ENCODE results near the gene IL36B. TPM values are rescaled to one million over a fixed set of nuclear protein-coding genes. Genes with fewer than 3 reads are reported as not detected.

The IL36B gene
- polyA plus RNA-seq, 1 of the 3 experiments (the other 2 are of a cell fraction): not detected

DNA sequence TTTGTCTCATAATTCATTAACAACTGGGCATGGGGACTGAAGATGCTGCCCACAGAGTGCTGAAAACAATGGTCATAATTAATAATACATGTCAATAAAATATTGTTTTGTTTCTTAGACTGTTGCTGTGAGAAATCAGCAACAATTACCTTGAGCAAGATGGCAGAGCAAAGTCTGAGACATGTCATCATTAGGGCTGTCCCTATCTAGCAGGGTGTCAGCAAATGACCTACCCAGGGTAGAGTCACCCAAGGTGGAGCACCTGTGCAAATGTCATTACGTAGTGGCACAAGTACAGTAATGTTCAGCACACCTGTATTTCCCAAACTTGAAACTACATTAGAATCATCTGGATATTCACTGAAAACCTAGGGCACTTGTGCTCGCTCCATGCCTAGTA, 58.0 kb downstream of the IL36B start (continued):
- TF ChIP-seq, protein P1, sequence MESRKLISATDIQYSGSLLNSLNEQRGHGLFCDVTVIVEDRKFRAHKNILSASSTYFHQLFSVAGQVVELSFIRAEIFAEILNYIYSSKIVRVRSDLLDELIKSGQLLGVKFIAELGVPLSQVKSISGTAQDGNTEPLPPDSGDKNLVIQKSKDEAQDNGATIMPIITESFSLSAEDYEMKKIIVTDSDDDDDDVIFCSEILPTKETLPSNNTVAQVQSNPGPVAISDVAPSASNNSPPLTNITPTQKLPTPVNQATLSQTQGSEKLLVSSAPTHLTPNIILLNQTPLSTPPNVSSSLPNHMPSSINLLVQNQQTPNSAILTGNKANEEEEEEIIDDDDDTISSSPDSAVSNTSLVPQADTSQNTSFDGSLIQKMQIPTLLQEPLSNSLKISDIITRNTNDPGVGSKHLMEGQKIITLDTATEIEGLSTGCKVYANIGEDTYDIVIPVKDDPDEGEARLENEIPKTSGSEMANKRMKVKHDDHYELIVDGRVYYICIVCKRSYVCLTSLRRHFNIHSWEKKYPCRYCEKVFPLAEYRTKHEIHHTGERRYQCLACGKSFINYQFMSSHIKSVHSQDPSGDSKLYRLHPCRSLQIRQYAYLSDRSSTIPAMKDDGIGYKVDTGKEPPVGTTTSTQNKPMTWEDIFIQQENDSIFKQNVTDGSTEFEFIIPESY (IDR thresholded peaks at IDR 0.05; ENCODE audit: borderline replicate concordance, low read depth): no peak
- TF ChIP-seq POLR2AphosphoS5 (IDR thresholded peaks at IDR 0.05; ENCODE audit: low read depth, low read length) (no peak), GATA2 (CRISPR knock-in tag; IDR thresholded peaks at IDR 0.05) (no peak), TEAD4 (IDR thresholded peaks at IDR 0.05; ENCODE audit: borderline replicate concordance, insufficient read depth) (no peak), JUND (IDR thresholded peaks at IDR 0.05) (no peak), RAD21 (IDR thresholded peaks at IDR 0.05; ENCODE audit: low read length) (no peak), FOSL2 (IDR thresholded peaks at IDR 0.05; ENCODE audit: borderline replicate concordance, low read depth) (no peak), CHD2 (IDR thresholded peaks at IDR 0.05; ENCODE audit: low read length, partially characterized antibody) (no peak), EZH2phosphoT487 (IDR thresholded peaks at IDR 0.05; ENCODE audit: borderline replicate concordance, low read depth) (no peak)
- TF ChIP-seq, protein P2, sequence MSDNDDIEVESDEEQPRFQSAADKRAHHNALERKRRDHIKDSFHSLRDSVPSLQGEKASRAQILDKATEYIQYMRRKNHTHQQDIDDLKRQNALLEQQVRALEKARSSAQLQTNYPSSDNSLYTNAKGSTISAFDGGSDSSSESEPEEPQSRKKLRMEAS (IDR thresholded peaks at IDR 0.05; ENCODE audit: low read depth): no peak
- TF ChIP-seq, protein P3, sequence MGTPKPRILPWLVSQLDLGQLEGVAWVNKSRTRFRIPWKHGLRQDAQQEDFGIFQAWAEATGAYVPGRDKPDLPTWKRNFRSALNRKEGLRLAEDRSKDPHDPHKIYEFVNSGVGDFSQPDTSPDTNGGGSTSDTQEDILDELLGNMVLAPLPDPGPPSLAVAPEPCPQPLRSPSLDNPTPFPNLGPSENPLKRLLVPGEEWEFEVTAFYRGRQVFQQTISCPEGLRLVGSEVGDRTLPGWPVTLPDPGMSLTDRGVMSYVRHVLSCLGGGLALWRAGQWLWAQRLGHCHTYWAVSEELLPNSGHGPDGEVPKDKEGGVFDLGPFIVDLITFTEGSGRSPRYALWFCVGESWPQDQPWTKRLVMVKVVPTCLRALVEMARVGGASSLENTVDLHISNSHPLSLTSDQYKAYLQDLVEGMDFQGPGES (IDR thresholded peaks at IDR 0.05; ENCODE audit: low read depth, low read length): no peak

DNA sequence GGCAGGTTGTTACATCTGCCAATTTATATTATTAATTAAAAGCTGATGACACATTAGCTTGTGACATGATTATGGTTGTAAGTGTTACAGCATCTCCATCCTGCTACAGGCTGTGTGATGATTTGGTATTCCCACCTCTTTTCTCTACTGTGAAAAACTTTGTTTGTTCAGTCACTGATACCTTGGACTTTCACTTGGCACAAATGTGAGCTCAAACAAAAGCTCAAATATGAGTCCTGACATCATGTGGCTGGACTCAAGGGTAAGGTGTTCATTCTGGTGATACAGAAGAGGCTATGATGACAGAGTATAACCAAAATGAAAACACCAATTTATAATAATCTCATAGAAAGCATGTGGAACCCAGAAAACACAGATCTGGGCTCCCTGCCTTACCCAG, 58.8 kb downstream of the IL36B start:
- no peak for DNase-seq
- TF ChIP-seq FOSL2 (IDR thresholded peaks at IDR 0.05; ENCODE audit: borderline replicate concordance, low read depth): no peak
- CTCF ChIA-PET: interaction anchor here (0.8 to 1.3 kb wide), 2 partner anchors 35 to 71 kb away, joined by 3 to 4 read pairs; no protein-coding TSS in a partner anchor

GRCh38 chr2:112989611-112990010, 63.1 kb downstream of the IL36B start:
- Histone ChIP-seq H3K79me2 (ENCODE audit: insufficient read depth) (no peaks in the 10 kb centered on the region), H3F3A (replicated peaks; ENCODE audit: insufficient read depth) (no peaks in the 10 kb centered on the region), H3K27ac (ENCODE audit: low read depth in 2 of 2, low read length in 1 of 2) (no peak overlapping the region), H2AFZ (ENCODE audit: low read depth) (no peak overlapping the region), H3K4me1 (ENCODE audit: control insufficient read depth in 1 of 2, insufficient read depth in 2 of 2, low read depth in 1 of 2, low read length in 1 of 2) (no peaks in the 10 kb centered on the region), H4K20me1 (ENCODE audit: insufficient read depth) (no peaks in the 10 kb centered on the region), H3K9me2 (no peaks in the 10 kb centered on the region), H3K9ac (no peak overlapping the region), H3K9me3 (no peaks in the 10 kb centered on the region), H3K36me3 (replicated peaks in 1 of 2; ENCODE audit: control insufficient read depth in 1 of 2, insufficient read depth in 2 of 2, low read length in 1 of 2) (no peaks in the 10 kb centered on the region), H3K4me2 (no peak overlapping the region), H3K27me3 (ENCODE audit: insufficient read depth) (no peaks in the 10 kb centered on the region), H3K4me3 (ENCODE audit: low read depth in 2 of 2, low read length in 1 of 2) (no peak overlapping the region)
- no peak for TF ChIP-seq YY1 (IDR thresholded peaks at IDR 0.05; ENCODE audit: low read depth)
- TF ChIP-seq, protein P3 (IDR thresholded peaks at IDR 0.05; ENCODE audit: low read depth, low read length): no peak
- no peak for TF ChIP-seq POLR2AphosphoS5 (IDR thresholded peaks at IDR 0.05; ENCODE audit: low read depth, low read length)
- TF ChIP-seq, protein P2 (IDR thresholded peaks at IDR 0.05; ENCODE audit: low read depth): no peak
- TF ChIP-seq FOXJ3 (CRISPR knock-in tag; IDR thresholded peaks at IDR 0.05): no peak
- no peak for TF ChIP-seq CHD2 (IDR thresholded peaks at IDR 0.05; ENCODE audit: low read length, partially characterized antibody)
- TF ChIP-seq EZH2phosphoT487 (IDR thresholded peaks at IDR 0.05; ENCODE audit: borderline replicate concordance, low read depth): no peak
- no peak for TF ChIP-seq NFIC (IDR thresholded peaks at IDR 0.05; ENCODE audit: borderline replicate concordance)
- no peak for TF ChIP-seq MXI1 (IDR thresholded peaks at IDR 0.05; ENCODE audit: low read depth, low read length)
- TF ChIP-seq, protein P1 (IDR thresholded peaks at IDR 0.05; ENCODE audit: borderline replicate concordance, low read depth): no peak
- 3% methylated on average over 3 of the region's 3 CpGs for WGBS (ENCODE audit: low lambda C conversion rate)
- CTCF ChIA-PET: no interaction called here
- POLR2A ChIA-PET: no interaction called here
- no peak for DNase-seq

More for the DNA sequence above, 58.8 kb downstream of the IL36B start:
- Histone ChIP-seq H3F3A (replicated peaks; ENCODE audit: insufficient read depth) (no peaks in the 10 kb centered on the region), H3K36me3 (replicated peaks in 1 of 2; ENCODE audit: control insufficient read depth in 1 of 2, insufficient read depth in 2 of 2, low read length in 1 of 2) (no peaks in the 10 kb centered on the region), H3K9ac (no peak overlapping the region), H3K27ac (ENCODE audit: low read depth in 2 of 2, low read length in 1 of 2) (no peak overlapping the region), H3K9me2 (no peaks in the 10 kb centered on the region), H3K4me3 (ENCODE audit: low read depth in 2 of 2, low read length in 1 of 2) (no peak overlapping the region), H3K4me1 (ENCODE audit: control insufficient read depth in 1 of 2, insufficient read depth in 2 of 2, low read depth in 1 of 2, low read length in 1 of 2) (no peaks in the 10 kb centered on the region), H4K20me1 (ENCODE audit: insufficient read depth) (no peaks in the 10 kb centered on the region), H3K79me2 (ENCODE audit: insufficient read depth) (no peaks in the 10 kb centered on the region; the same call in 1 of the 2 replicates), H3K9me3 (no peaks in the 10 kb centered on the region), H2AFZ (ENCODE audit: low read depth) (no peak overlapping the region), H3K4me2 (no peak overlapping the region), H3K27me3 (ENCODE audit: insufficient read depth) (no peaks in the 10 kb centered on the region; the same call in 1 of the 2 replicates)
- POLR2A ChIA-PET: no interaction called here
